Right forelimb (tissue), 1 donor: Measurements from ENCODE around the gene TMEM271.
A peak's percentile ranks its signal among the peaks of the same experiment; 100 is the strongest.
"Not testable (repeated sequence)": the region's sequence is repeated elsewhere in the genome, so short reads cannot be mapped to it uniquely, and the experiment has no call there.

ENCODE experiments used
- DNase-seq: peaks from one replicate; pipeline ENCODE4 v3.0.0-alpha.2; 2018

TMEM271 gene

GRCh38 chr4:561426-561825, 14.7 kb downstream of the TMEM271 start:
- DNase-seq = no peak

- DNase-seq = no peak
Measured at GRCh38 chr4:560731-561291, 15.3 kb downstream of the TMEM271 start.

GRCh38 chr4:560061-560460, 16.0 kb downstream of the TMEM271 start:
- no peak for DNase-seq

GRCh38 chr4:555566-556275, 20.4 kb downstream of the TMEM271 start:
- peak; percentile 31 for DNase-seq

- not testable (repeated sequence) for DNase-seq
Measured at GRCh38 chr4:554793-555320, 21.2 kb downstream of the TMEM271 start.

- no peak for DNase-seq
Measured at GRCh38 chr4:552019-552418, 24.1 kb downstream of the TMEM271 start.

- DNase-seq = not testable (repeated sequence)
Measured at GRCh38 chr4:550268-550667, 25.8 kb downstream of the TMEM271 start.

GRCh38 chr4:548976-549375, 27.1 kb downstream of the TMEM271 start:
- DNase-seq = no peak

- no peak for DNase-seq
Measured at GRCh38 chr4:545612-546011, 30.5 kb downstream of the TMEM271 start.

- DNase-seq = no peak
Measured at GRCh38 chr4:544386-545105, 31.5 kb downstream of the TMEM271 start.

GRCh38 chr4:541271-541670, 34.8 kb downstream of the TMEM271 start:
- no peak for DNase-seq

GRCh38 chr4:538542-539142, 37.5 kb downstream of the TMEM271 start:
- DNase-seq = no peak

GRCh38 chr4:537436-538264, 38.4 kb downstream of the TMEM271 start:
- DNase-seq = no peak

- DNase-seq = no peak
Measured at GRCh38 chr4:536351-536972, 39.6 kb downstream of the TMEM271 start.

GRCh38 chr4:535924-536281, 40.2 kb downstream of the TMEM271 start:
- DNase-seq = no peak

- DNase-seq = no peak
Measured at GRCh38 chr4:535181-535923, 40.7 kb downstream of the TMEM271 start.

GRCh38 chr4:534576-535151, 41.4 kb downstream of the TMEM271 start:
- DNase-seq = no peak

GRCh38 chr4:534101-534575, 42.0 kb downstream of the TMEM271 start:
- DNase-seq = no peak

GRCh38 chr4:533318-534100, 42.6 kb downstream of the TMEM271 start:
- no peak for DNase-seq
